Peyer's patch (tissue), 4 donors: Measurements from ENCODE around the gene FBXL4.

ENCODE experiments used
- CTCF ChIP-seq, 6 experiments: fragments of 450-650 bp in 4 of 6; fragments of 200-600 bp in 2 of 6; sonication (generic) in 1 of 6; IDR thresholded peaks; one replicate each; pipeline ENCODE4 v1.5.1; 2017 to 2019; ENCODE audit warnings: antibody characterized with exemption in 6 of 6, mild to moderate bottlenecking in 3 of 6, moderate library complexity in 1 of 6
- POLR2A ChIP-seq, 2 donors: fragments of 450-650 bp; IDR thresholded peaks; one replicate each; pipeline ENCODE4 v1.5.1; 2017; ENCODE audit warnings: antibody characterized with exemption in 2 of 2, mild to moderate bottlenecking in 2 of 2, moderate library complexity in 2 of 2

GRCh38 chr6:98842342-98843180 lies 105.2 kb downstream of the FBXL4 start:
- TF ChIP-seq CTCF (IDR thresholded peaks at IDR 0.05) (no peak), POLR2A (IDR thresholded peaks at IDR 0.05) (no peak)
